CD4-positive, alpha-beta T cell treated with Interleukin-21 for 1 hour (primary cell): ENCODE measurements around the gene AIG1.
A peak's percentile ranks its signal among the peaks of the same experiment; 100 is the strongest.

ENCODE experiments used
- DNase-seq: peaks from one replicate; pipeline ENCODE4 v3.0.0-alpha.2; 2020

The AIG1 gene

GRCh38 chr6:143098054-143098671, 37.5 kb downstream of the AIG1 start:
- DNase-seq, result peak; percentile 34

GRCh38 chr6:143099647-143100046, 39.0 kb downstream of the AIG1 start:
- no peak for DNase-seq

DNA sequence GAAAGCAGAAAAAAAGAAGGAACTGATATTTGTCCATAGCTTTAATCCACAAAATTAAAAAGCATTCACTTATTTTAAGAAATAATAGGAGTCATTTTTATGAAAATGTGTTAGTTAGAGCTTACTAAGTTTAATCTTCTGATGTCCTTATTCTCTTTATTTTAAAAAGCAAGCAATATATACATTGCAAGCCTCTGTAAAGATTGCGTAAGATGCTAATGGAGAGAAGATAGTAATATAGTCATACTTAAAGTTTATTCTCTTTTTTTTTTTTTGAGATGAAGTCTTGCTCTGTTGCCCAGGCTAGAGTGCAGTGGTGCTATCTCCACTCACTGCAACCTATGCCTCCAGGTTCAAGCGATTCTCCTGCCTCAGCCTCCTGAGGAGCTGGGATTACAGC, 39.7 kb downstream of the AIG1 start:
- DNase-seq, result no peak

DNA sequence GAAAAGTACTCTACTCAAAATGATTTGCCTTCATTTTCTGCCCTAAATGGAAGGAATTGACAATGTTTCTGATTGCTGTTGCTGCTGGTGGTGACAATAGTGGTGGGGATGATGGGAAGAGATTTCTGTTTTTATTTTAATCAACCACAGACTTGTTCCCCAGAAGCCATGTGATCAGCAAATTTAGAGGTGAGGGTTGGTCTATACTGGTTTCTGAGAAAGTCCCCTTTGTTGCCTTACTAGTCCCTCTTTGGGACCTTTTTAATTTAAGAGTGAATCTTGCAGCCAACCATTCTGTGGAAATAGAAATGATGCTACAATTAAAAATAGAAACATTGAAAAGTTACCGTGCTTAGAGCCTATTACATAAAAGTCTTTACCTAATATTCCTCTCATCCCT, 43.2 kb downstream of the AIG1 start:
- DNase-seq, result no peak

- DNase-seq, result no peak
These were observed 46.8 kb downstream of the AIG1 start for GRCh38 chr6:143107440-143107839.

- no peak for DNase-seq
These were observed 47.4 kb downstream of the AIG1 start for GRCh38 chr6:143107911-143108761.

DNA sequence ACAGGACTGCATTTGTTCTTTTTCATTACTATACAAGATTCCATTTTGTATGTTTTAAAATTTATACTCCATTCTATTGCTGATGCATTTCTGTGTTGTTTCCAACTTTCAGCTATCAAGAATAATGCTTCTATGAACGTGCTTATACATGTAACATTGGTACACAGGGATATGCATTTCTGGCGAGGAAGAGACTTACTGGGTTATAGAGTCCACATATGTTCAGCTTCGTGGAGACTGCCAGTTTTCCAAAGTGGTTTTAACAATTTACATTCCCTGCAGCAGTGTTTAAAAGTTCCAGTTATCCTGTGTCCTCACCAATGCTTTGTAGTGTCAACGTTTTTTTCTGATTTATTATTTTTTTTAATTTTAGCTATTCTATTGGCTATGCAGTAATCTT, 48.5 kb downstream of the AIG1 start:
- DNase-seq, result no peak

- no peak for DNase-seq
These were observed 49.9 kb downstream of the AIG1 start for GRCh38 chr6:143110572-143110971.

DNA sequence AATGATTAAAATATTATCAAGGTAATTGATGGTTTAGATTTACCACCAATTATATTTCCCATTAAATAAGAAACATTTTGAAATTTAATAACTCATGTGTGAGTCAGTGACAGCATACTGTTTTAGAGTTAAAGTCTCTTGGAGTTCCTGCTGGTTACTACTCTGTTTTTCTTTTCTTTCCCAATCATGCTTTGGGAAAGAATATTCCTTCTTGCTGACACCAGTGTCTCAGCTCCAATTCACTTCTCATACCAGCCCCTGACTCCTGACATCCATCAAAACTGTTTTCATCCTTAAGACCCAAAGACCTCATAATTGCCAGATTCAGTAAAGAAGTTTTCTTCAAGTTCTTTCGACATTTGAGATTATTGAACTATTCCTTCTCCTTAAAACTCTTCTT, 50.3 kb downstream of the AIG1 start:
- no peak for DNase-seq

DNA sequence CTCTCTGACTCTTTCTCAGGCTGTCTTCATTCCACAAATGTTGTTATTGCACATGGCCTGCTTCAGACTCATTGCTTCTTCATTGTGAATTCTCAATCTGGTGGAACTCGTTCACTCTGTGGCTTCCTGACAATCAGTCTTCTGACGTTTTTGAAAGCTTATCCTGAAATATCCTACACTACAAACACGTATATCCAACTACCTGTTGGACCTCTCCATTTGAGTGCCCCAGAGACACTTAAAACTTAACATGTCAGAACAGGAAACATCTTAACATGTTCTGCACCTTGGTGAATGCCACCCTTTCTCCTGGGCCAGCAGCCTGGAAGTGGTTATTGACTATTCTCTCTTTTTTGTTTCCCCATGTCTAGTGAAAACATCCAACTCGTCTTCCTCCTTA, 50.8 kb downstream of the AIG1 start:
- DNase-seq, result no peak

GRCh38 chr6:143112084-143112768, 51.5 kb downstream of the AIG1 start:
- DNase-seq, result no peak

GRCh38 chr6:143112837-143113236, 52.1 kb downstream of the AIG1 start:
- no peak for DNase-seq

DNA sequence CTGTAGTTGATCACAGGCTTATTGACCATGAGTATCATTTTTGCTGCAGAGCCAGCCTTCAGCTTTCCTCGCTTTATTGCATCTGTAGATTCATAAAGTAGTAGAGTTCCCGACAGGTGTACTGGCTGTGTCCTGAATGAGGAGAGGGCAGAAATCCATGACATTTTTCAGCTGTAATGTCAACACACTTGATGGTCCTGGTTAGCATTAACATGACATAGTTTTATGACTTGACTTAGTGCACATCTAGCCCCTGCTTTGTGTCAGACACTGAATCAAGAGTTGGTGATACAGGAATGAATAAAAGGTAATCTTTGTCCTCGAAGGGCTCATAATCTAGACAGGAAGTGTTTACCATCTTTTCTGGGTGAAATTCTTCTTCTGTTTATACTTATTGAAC, 55.0 kb downstream of the AIG1 start:
- no peak for DNase-seq

DNA sequence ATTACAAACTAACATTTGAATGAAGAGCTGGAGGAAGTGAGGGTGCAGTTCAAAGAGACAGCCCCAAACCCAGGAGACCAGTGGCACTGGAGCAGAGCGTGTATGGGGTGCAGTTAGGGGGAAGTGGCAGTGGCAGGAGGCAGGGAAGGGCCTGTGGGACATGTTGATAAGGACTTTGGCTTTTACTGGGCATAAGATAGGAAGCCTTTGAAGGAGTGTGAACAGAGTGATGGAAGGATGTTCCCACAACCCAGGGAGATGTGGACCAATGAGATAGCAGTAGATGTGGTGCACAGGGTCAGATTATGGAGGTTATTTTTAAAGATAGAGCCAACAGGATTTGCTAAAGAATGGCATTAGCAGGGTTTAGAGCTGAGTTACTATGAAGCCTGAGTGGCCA, 56.4 kb downstream of the AIG1 start:
- no peak for DNase-seq

DNA sequence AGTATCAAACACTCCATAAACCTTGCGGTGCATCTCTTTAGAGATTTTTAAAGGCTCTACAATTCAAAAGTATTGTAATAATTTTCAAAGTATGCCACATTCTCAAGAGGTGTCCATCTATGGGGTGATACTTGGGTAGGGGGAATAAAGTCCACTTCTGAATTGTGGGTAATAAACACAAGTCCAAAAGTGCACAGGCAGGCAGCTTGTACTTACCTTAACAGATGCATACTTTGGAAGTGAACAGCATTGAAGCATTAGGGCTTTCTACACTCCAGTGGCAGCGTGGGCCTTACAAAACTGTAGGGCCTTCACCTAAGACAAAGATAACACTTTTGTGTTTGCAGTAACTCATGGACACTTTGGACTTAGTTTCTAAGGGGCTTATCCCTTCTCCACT, 58.6 kb downstream of the AIG1 start:
- no peak for DNase-seq

DNA sequence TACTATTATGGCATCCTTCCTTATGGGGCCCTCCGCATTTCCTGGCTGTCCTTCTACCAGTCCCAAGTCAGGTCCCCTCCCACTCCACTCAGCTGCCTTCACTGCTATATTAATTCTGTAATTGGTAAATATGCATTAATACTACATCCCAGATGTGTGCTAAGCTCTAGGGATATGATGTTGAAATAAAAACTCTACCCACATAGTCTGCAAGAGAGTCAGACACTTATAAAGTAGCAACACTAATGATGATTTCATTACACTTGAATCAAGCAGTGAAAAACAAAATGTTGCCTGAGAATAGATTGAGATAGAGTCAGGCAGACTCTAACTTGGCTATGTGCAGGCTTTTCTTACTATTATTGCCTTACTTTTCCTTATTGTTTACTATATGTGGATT, 62.4 kb downstream of the AIG1 start:
- no peak for DNase-seq

DNA sequence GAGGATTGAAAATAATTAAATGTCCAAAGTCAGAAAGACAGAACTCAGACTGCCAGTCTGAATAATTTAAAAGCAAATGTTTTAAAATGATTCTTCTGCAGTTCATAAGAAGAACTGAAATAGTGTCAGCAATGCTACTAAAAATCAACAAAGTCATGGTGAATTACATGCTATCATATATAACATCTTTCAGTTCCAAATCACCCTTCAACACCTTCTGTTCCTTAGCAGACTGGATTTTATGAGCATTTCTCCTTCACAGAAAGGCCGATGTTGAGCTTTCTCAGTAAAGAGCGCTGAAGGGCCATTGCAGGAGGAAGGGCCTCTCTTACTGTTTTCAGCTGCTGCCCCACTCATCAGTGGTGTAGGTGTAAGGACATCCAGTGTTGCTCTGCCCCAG, 63.3 kb downstream of the AIG1 start:
- no peak for DNase-seq

- DNase-seq, result no peak
These were observed 64.8 kb downstream of the AIG1 start for GRCh38 chr6:143125455-143125854.

- no peak for DNase-seq
These were observed 65.3 kb downstream of the AIG1 start for GRCh38 chr6:143125864-143126573.

DNA sequence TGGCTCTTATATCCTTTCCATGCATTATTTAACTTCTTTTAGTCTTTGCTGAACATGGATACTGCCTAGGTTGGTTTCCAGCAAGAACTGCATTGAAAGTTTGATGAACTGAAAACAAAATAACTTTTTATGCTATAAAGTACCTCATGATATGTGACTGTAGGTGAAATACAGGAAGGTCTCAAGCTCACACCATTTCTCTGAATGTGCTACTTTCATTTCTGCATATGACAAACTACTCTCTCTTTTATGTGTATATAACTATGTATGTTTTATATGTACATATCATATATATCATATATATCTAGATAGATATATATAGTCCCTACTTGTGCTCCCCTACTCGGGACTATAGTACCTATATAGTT, 65.9 kb downstream of the AIG1 start:
- no peak for DNase-seq

DNA sequence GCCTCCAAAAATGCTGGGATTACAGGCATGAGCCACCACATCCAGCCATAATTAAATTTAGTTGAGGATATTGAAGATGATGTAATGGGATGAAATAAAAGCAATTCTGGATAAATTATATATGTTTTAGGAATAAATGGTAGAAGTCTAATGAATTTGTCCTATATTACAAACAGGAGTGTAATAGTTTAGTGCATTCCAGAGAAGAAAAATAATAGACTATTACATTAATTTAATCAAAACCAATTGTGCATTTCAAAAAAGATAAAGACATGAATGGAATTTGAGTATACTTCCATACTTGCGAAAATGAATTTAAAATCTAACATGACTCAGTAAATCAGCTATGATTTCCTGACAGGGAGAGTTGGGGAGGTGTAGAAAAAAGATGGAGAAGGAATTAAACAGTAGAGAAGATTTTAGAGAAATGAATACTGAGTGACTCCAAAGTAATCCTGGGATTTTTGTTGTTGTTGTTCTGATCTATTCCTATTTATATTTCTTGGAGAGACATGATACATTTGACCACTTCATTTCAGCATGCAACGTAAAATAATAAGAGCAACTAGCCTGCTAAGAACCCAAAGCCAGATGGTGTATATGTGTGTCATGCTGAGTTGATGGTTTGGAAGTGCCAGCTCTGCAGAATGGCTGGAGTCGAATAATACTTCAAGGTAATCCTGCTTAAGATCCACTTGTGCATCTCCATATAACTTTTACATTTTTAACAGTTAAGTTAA, 67.4 kb downstream of the AIG1 start:
- DNase-seq, result no peak

DNA sequence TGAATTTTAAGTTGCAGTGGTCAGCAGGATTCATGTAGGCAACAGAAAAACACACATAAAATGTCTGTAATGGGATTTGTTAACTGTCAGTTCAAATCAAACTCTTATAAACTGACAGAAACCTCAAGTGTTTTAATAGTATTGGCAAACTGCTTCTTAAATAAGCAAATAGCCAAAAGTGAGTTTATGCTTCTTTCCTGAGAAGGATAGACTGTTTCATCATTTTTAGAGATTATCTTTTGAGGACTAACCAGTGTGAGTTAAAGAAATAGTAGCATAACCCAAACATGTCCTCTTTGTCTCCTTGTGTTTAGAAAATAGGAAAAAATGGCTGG, 68.0 kb downstream of the AIG1 start:
- no peak for DNase-seq

DNA sequence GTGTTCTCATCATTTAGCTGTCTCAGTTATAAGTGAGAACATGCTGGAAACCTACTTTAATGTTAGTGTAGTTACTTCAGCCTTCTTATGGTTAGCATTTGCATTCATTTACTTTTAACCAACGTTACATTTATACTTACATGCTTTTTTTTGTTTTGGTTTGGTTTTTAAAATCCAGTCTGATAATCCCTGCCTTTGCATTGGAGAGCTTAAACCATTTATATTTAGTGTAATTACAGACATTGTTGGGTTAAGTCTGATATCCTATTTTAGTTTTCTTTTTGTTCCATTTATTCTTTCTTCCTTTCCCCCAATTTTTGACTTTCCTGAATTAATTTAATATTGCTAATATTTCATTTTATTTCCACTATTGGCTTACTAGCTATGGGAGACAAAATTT, 70.2 kb downstream of the AIG1 start:
- no peak for DNase-seq
